Smooth muscle cell of the brain vasculature (primary cell): Measurements from ENCODE around the gene SESN1.
"Not testable (repeated sequence)": the region's sequence is repeated elsewhere in the genome, so short reads cannot be mapped to it uniquely, and the experiment has no call there.

Experiments used
- DNase-seq: peaks from one replicate; pipeline ENCODE4 v3.0.0-alpha.2; 2012; ENCODE audit warnings: low read depth, low spot score

The SESN1 gene

GRCh38 chr6:109001291-109001894 lies 93.3 kb downstream of the SESN1 start:
- no peak for DNase-seq

GRCh38 chr6:109000289-109000688 lies 94.4 kb downstream of the SESN1 start:
- DNase-seq = no peak

- no peak for DNase-seq
These were observed 95.2 kb downstream of the SESN1 start for GRCh38 chr6:108999428-108999827.

- DNase-seq = no peak
These were observed 96.2 kb downstream of the SESN1 start for GRCh38 chr6:108998485-108998884.

GRCh38 chr6:108996208-108996607 lies 98.4 kb downstream of the SESN1 start:
- DNase-seq = no peak

- DNase-seq = no peak
These were observed 99.3 kb downstream of the SESN1 start for GRCh38 chr6:108995296-108995695.

- no peak for DNase-seq
These were observed 100.8 kb downstream of the SESN1 start for GRCh38 chr6:108993876-108994275.

- no peak for DNase-seq
These were observed 104.9 kb downstream of the SESN1 start for GRCh38 chr6:108989700-108990099.

- DNase-seq = no peak
These were observed 105.9 kb downstream of the SESN1 start for GRCh38 chr6:108988765-108989164.

- DNase-seq = no peak
These were observed 106.3 kb downstream of the SESN1 start for GRCh38 chr6:108988296-108988695.

- DNase-seq = no peak
These were observed 107.5 kb downstream of the SESN1 start for GRCh38 chr6:108987156-108987555.

GRCh38 chr6:108985301-108985700 lies 109.3 kb downstream of the SESN1 start:
- DNase-seq = no peak

GRCh38 chr6:108983151-108983550 lies 111.5 kb downstream of the SESN1 start:
- DNase-seq = no peak

- no peak for DNase-seq
These were observed 112.2 kb downstream of the SESN1 start for GRCh38 chr6:108982154-108983113.

GRCh38 chr6:108978638-108979037 lies 116.0 kb downstream of the SESN1 start:
- not testable (repeated sequence) for DNase-seq

- no peak for DNase-seq
These were observed 120.4 kb downstream of the SESN1 start for GRCh38 chr6:108974201-108974600.

GRCh38 chr6:108969776-108970175 lies 124.9 kb downstream of the SESN1 start:
- DNase-seq = no peak

- DNase-seq = no peak
These were observed 126.0 kb downstream of the SESN1 start for GRCh38 chr6:108968325-108969316.

GRCh38 chr6:108966855-108967755 lies 127.5 kb downstream of the SESN1 start:
- no peak for DNase-seq

- no peak for DNase-seq
These were observed 128.4 kb downstream of the SESN1 start for GRCh38 chr6:108966251-108966650.

- DNase-seq = no peak
These were observed 132.7 kb downstream of the SESN1 start for GRCh38 chr6:108961985-108962384.
